CD4-positive, alpha-beta T cell (primary cell): ENCODE measurements around the gene TMEM117. TPM values are rescaled to one million over a fixed set of nuclear protein-coding genes. Genes with fewer than 3 reads are reported as not detected.
"Not testable (repeated sequence)": the region's sequence is repeated elsewhere in the genome, so short reads cannot be mapped to it uniquely, and the experiment has no call there.

Experiments used
- ATAC-seq: fragments of 200-7000 bp; cut with Tn5 transposase; one replicate; pipeline ENCODE4 v1.10.0; 2022; ENCODE audit warnings: mild to moderate bottlenecking; ENCODE audit not compliant: poor library complexity
- CTCF ChIA-PET: fragments of 350-600 bp; sonication (Branson Sonifier 250); formaldehyde crosslinking; loops from one replicate; lab custom pipeline; 2021; ENCODE audit warnings: antibody characterized with exemption, inconsistent platforms; lab: Charles Lee
- POLR2A ChIA-PET: fragments of 350-600 bp; sonication (Branson Sonifier 250); formaldehyde crosslinking; loops from one replicate; lab custom pipeline; 2021; ENCODE audit warnings: antibody characterized with exemption, inconsistent platforms; lab: Charles Lee
- DNase-seq, 14 experiments: peaks; one replicate each; pipeline ENCODE4 v3.0.0-alpha.2; 2013 to 2020; ENCODE audit warnings: mixed read lengths in 2 of 14
- H3K27ac ChIP-seq, 2 donors: one replicate each; pipeline versions ENCODE4 v1.5.1 to v1.7.0; 2013; ENCODE audit warnings: low read length in 2 of 2, low read depth in 1 of 2, mild to moderate bottlenecking in 1 of 2
- H3K27me3 ChIP-seq, 2 experiments: 1 replicate in 1 of 2; 2 replicates in 1 of 2; pipeline versions ENCODE4 v1.6.1 to v1.7.0; 2013; ENCODE audit warnings: low read length in 2 of 2, control low read depth in 1 of 2, mild to moderate bottlenecking in 1 of 2, moderate library complexity in 1 of 2; ENCODE audit not compliant: insufficient read depth in 2 of 2, control insufficient read depth in 1 of 2
- H3K36me3 ChIP-seq: one replicate; pipeline ENCODE4 v1.6.1; 2013; ENCODE audit warnings: low read length, control low read depth; ENCODE audit not compliant: insufficient read depth
- H3K4me1 ChIP-seq: one replicate; pipeline ENCODE4 v1.6.1; 2013; ENCODE audit warnings: low read length, control low read depth; ENCODE audit not compliant: insufficient read depth
- H3K4me3 ChIP-seq: one replicate; pipeline ENCODE4 v1.5.1; 2013; ENCODE audit warnings: mild to moderate bottlenecking, low read length, moderate library complexity
- H3K9me3 ChIP-seq, 2 experiments: 1 replicate in 1 of 2; 2 replicates in 1 of 2; pipeline versions ENCODE4 v1.6.1 to v1.7.0; 2013; ENCODE audit warnings: low read length in 2 of 2, mild to moderate bottlenecking in 2 of 2, control low read depth in 1 of 2, moderate library complexity in 1 of 2; ENCODE audit not compliant: control insufficient read depth in 1 of 2, insufficient read depth in 1 of 2
- H3K27ac Mint-ChIP-seq: one replicate; pipeline ENCODE4 v1.8.0; 2020; ENCODE audit warnings: mixed read lengths
- H3K27me3 Mint-ChIP-seq: one replicate; pipeline ENCODE4 v1.8.0; 2021; ENCODE audit warnings: mixed read lengths
- H3K36me3 Mint-ChIP-seq: one replicate; pipeline ENCODE4 v1.8.0; 2021; ENCODE audit warnings: low read depth, mixed read lengths
- H3K4me1 Mint-ChIP-seq: one replicate; pipeline ENCODE4 v1.8.0; 2021; ENCODE audit warnings: low read depth, mixed read lengths
- H3K4me3 Mint-ChIP-seq: one replicate; pipeline ENCODE4 v1.8.0; 2020; ENCODE audit warnings: mild to moderate bottlenecking, mixed read lengths
- H3K9me3 Mint-ChIP-seq: one replicate; pipeline ENCODE4 v1.8.0; 2020; ENCODE audit warnings: mixed read lengths
- intact Hi-C, 2 experiments: fragments of 100-400 bp; cut with DNase I in 1 of 2; cut with micrococcal nuclease in 1 of 2; formaldehyde crosslinking; loops; one replicate each; pipeline versions ENCODE4 v1.15.1 to v1.9.0; 2023 to 2025; cut with DNase I, micrococcal nuclease
- total RNA-seq, 174 experiments: library from RNA in 2 of 174; stranded (reverse) in 2 of 174; gene quantifications; one replicate each; pipeline ENCODE4 v1.2.3 and lab custom pipeline; 2021 to 2026
- TF ChIP-seq, protein P1 (sequence below): fragments of 200-600 bp; IDR thresholded peaks from one replicate; pipeline ENCODE4 v1.8.0; 2022; ENCODE audit warnings: antibody characterized with exemption, mild to moderate bottlenecking

Gene TMEM117
- total RNA-seq, 2 experiments from 2014 or later: 3.4 to 4.4 TPM

DNA sequence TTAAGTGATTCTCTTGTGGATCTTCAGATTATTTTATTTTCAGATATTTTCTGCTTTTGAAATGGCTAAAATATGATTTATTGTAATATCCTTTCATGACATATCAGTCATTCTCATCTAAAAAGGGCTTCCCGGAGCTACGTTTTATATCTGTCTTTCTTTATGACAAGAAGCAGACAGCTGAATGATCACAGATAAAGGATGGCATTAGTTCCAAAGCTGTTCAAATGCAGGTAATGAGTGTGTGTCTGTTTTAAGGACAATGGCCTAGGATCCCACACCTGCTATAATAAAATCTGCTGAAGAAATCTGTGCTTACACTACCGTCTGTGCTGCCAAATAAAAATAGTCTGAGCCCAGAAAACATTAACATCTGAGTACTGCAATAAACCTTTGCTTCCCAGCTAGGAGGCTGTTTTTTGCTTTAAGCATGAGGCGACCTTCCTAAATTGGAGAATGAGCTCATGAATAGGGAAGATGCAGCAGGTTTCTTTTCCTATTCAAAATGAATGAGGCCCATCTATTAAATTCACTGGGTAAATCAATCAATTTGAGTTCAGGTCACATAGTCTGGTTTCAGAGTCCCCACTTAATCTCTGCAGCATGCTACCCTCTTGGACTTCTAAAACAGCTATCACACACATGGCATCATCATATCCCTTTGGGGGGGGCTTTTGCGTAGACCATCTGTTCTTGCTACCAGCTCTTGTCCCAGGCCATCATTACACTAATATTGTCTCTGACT lies 541.7 kb downstream of the TMEM117 start:
- ChIA-PET POLR2A (interaction anchor here (0.6 kb wide), 1 partner anchor 65 kb away, joined by 4 read pairs; no protein-coding TSS in a partner anchor), CTCF (interaction anchor here (0.8 kb wide), 1 partner anchor 29 kb away, joined by 3 read pairs; no protein-coding TSS in a partner anchor)
- TF ChIP-seq, protein P1, sequence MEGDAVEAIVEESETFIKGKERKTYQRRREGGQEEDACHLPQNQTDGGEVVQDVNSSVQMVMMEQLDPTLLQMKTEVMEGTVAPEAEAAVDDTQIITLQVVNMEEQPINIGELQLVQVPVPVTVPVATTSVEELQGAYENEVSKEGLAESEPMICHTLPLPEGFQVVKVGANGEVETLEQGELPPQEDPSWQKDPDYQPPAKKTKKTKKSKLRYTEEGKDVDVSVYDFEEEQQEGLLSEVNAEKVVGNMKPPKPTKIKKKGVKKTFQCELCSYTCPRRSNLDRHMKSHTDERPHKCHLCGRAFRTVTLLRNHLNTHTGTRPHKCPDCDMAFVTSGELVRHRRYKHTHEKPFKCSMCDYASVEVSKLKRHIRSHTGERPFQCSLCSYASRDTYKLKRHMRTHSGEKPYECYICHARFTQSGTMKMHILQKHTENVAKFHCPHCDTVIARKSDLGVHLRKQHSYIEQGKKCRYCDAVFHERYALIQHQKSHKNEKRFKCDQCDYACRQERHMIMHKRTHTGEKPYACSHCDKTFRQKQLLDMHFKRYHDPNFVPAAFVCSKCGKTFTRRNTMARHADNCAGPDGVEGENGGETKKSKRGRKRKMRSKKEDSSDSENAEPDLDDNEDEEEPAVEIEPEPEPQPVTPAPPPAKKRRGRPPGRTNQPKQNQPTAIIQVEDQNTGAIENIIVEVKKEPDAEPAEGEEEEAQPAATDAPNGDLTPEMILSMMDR: no peak

DNA sequence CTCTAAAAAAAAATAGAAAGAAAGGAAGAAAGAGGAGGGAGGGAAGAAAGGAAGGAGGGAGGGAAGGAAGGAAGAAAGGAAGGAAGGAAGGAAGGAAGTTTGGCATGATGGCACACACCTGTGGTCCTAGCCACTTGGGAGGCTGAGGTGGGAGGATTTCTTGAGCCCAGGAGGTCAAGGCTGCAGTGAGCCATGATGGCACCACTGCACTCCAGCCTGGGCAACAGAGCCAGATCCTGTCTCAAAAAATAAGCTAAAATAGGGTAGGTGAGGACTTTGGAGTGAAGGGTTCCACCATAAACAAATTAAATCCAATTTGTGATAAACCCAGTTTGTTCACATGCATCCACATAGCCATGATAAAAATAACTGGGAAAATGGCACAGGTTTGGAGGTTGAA lies 543.2 kb downstream of the TMEM117 start:
- POLR2A ChIA-PET, H3K4me1 ChIP-seq, H3K9me3 ChIP-seq, H3K27me3 Mint-ChIP-seq, H3K4me3 ChIP-seq, H3K9me3 Mint-ChIP-seq, H3K4me1 Mint-ChIP-seq, H3K36me3 Mint-ChIP-seq, intact Hi-C loops, CTCF ChIA-PET, H3K36me3 ChIP-seq, DNase-seq, H3K27ac ChIP-seq, H3K27ac Mint-ChIP-seq, H3K4me3 Mint-ChIP-seq, H3K27me3 ChIP-seq, ATAC-seq: not testable (repeated sequence)

More for the DNA sequence above, 541.7 kb downstream of the TMEM117 start:
- Mint-ChIP-seq H3K36me3 (peaks cover 9% of the 10 kb centered on the region), H3K4me3 (no peak overlapping the region), H3K27me3 (no peaks in the 10 kb centered on the region), H3K4me1 (no peaks in the 10 kb centered on the region), H3K9me3 (no peaks in the 10 kb centered on the region), H3K27ac (no peak overlapping the region)
- H3K4me3 ChIP-seq: no peak overlapping the region
- no peak for ATAC-seq
- H3K36me3 ChIP-seq: no peaks in the 10 kb centered on the region
- H3K9me3 ChIP-seq: no peaks in the 10 kb centered on the region
- no peaks in the 10 kb centered on the region for H3K27me3 ChIP-seq
- DNase-seq: no peak
- no peak overlapping the region for H3K27ac ChIP-seq
- no peaks in the 10 kb centered on the region for H3K4me1 ChIP-seq
- intact Hi-C loops: no loop called here

DNA sequence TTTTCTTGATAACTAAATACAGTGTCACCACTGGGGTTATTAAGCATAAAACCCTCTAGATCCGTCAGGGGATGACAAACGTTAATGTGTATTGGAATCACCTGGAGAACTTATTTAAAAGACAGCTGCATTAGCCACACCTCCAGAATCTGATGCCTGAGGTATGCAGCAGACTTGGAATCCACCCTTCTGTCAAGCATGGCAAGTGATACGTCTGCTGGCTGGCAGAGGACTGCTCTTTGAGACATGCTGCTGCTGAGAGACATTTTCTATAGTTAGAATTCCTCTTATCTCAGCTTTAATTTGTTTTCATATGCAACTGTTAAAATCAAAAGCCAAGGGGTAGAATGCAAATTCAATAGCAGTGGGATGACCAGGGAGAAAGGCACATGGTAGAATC lies 544.0 kb downstream of the TMEM117 start:
- Histone ChIP-seq H3K4me1 (no peaks in the 10 kb centered on the region), H3K27ac (no peak overlapping the region), H3K9me3 (no peaks in the 10 kb centered on the region), H3K27me3 (no peaks in the 10 kb centered on the region), H3K36me3 (no peaks in the 10 kb centered on the region), H3K4me3 (no peak overlapping the region)
- ATAC-seq (no peak), DNase-seq (no peak)
- POLR2A ChIA-PET: no interaction called here
- CTCF ChIA-PET: no interaction called here
- peaks cover 9% of the 10 kb centered on the region for H3K36me3 Mint-ChIP-seq
- no peak overlapping the region for H3K27ac Mint-ChIP-seq
- no peaks in the 10 kb centered on the region for H3K27me3 Mint-ChIP-seq
- H3K4me1 Mint-ChIP-seq: no peaks in the 10 kb centered on the region
- H3K4me3 Mint-ChIP-seq: no peak overlapping the region
- TF ChIP-seq, protein P1: no peak
- intact Hi-C loops: no loop called here
- H3K9me3 Mint-ChIP-seq: no peaks in the 10 kb centered on the region

DNA sequence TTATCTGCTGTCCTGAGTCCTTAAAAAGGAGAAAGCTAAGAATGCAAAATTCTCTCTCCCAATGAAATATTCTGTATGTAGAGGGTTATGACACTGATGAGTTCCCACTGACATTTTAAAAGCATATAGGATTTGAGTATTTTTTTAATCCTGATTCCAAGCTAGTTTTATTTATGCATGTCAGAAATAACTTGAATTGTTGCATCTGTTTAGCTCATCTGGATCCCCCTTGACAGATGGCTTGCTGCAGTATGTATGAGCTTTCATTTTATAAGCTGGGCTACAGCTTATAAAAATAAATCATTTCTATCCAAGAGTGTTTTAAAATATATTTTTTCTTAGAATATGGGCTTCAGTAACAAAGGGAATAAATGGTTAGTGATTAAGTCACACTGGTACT lies 545.0 kb downstream of the TMEM117 start:
- Histone ChIP-seq H3K36me3 (no peaks in the 10 kb centered on the region), H3K9me3 (no peaks in the 10 kb centered on the region), H3K27ac (no peak overlapping the region), H3K4me1 (no peaks in the 10 kb centered on the region), H3K4me3 (no peak overlapping the region), H3K27me3 (no peaks in the 10 kb centered on the region)
- DNase-seq (no peak), ATAC-seq (no peak)
- Mint-ChIP-seq H3K4me3 (no peak overlapping the region), H3K9me3 (no peaks in the 10 kb centered on the region), H3K27ac (no peak overlapping the region), H3K4me1 (no peaks in the 10 kb centered on the region), H3K36me3 (peaks cover 9% of the 10 kb centered on the region), H3K27me3 (no peaks in the 10 kb centered on the region)
- TF ChIP-seq, protein P1: no peak
- CTCF ChIA-PET: no interaction called here
- POLR2A ChIA-PET: no interaction called here
- intact Hi-C loops: no loop called here
